Mammary epithelial cell (primary cell): Measurements from ENCODE around the gene C2CD2.

Source experiments
- EZH2 ChIP-seq: IDR thresholded peaks from 2 replicates; pipeline ENCODE4 v1.6.1; 2012; ENCODE audit warnings: low read length, inconsistent platforms, borderline replicate concordance
- TF ChIP-seq, protein P1 (sequence below), 2 donors: IDR thresholded peaks in 1 of 2; conservative IDR thresholded peaks in 1 of 2; 2 replicates each; pipeline ENCODE4 v1.5.1; 2011 to 2012; ENCODE audit warnings: inconsistent platforms in 2 of 2, low read length in 2 of 2, mild to moderate bottlenecking in 2 of 2, control low read depth in 1 of 2, low read depth in 1 of 2; ENCODE audit not compliant: insufficient read depth in 1 of 2; ENCODE audit errors: extremely low read depth in 1 of 2

DNA sequence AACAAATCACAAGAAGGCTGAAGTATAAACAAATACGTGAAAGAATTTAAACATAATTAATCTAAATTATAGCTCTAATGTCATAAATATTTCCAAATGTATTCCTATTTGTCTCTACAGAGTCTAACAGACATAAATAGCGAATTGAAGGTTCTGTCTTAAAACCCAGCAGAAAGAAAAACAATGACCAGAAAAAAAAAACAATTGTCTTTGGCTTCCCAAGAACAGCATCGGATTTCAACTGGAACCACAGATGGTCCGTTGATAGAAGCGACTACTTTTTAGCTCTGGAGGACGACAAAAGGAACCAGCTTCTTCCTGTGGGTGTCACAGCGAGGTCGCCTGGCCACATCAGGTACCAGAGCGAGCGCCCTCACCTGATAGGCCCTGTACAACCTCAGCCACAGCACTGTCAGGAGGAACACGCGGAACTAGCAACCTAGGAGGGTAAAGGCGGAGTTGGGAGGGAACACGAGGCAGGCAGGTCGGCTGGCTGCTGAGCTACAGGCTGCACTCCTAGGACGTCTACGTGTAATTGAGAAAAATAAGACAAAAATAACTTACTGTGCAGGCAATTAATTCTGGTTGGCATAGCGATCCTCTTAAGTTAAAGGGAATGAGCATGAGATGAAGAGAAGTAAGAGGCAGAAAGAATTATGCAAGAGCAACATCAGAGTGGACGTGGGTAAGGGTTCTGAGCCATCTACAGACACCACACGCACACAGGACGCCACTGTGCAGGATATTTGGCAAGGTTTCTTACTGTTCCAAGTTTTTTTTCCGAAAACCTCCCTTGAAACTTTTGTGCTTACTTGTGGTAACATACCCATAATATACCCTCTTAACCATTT is 58.0 kb downstream of the C2CD2 start:
- TF ChIP-seq EZH2 = no peak
- TF ChIP-seq, protein P1, sequence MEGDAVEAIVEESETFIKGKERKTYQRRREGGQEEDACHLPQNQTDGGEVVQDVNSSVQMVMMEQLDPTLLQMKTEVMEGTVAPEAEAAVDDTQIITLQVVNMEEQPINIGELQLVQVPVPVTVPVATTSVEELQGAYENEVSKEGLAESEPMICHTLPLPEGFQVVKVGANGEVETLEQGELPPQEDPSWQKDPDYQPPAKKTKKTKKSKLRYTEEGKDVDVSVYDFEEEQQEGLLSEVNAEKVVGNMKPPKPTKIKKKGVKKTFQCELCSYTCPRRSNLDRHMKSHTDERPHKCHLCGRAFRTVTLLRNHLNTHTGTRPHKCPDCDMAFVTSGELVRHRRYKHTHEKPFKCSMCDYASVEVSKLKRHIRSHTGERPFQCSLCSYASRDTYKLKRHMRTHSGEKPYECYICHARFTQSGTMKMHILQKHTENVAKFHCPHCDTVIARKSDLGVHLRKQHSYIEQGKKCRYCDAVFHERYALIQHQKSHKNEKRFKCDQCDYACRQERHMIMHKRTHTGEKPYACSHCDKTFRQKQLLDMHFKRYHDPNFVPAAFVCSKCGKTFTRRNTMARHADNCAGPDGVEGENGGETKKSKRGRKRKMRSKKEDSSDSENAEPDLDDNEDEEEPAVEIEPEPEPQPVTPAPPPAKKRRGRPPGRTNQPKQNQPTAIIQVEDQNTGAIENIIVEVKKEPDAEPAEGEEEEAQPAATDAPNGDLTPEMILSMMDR (conservative IDR thresholded peaks at IDR 0.05 in 1 of 2, IDR thresholded peaks at IDR 0.05 in 1 of 2; ENCODE audit: extremely low read depth in 1 of 2, insufficient read depth in 1 of 2, low read depth in 1 of 2, low read length in 2 of 2) = no peak
